Measurements from ENCODE around the gene VSTM4. TPM values are rescaled to one million over a fixed set of nuclear protein-coding genes. Genes with fewer than 3 reads are reported as not detected.

The VSTM4 gene
- polyA plus RNA-seq, 1 experiment, result 4.4 TPM

- ChIA-PET CTCF (no interaction called here), POLR2A (no interaction called here)
These were observed 14.1 kb upstream of the VSTM4 start for GRCh38 chr10:49129376-49129775.

DNA sequence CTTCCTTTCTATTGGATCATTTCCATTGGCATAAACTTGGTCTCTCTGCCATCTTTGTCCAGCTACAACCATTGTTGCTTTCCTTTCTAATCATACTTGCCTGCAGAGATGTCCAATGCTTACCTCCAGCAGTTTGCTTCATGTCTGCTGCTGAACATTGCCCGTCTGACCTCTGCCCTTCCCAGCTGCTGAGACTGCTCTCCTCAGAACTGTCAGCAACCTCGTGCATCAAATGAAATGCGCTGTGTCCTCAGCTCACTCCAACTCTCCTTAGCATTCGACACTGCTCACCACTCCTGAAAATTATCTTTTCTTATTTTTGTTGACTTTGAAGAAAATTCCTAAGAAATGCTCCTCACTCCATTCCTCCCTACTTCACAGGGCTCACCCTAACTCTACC lies 13.5 kb upstream of the VSTM4 start:
- Histone ChIP-seq H3K27me3 (ENCODE audit: control insufficient read depth, insufficient read depth, low read length) (peaks cover 15% of the 10 kb centered on the region), H3K36me3 (ENCODE audit: control insufficient read depth, insufficient read depth, low read length) (no peaks in the 10 kb centered on the region), H3K4me3 (ENCODE audit: low read depth, low read length) (no peak overlapping the region)
- DNase-seq (ENCODE audit: low read depth), result no peak
- CTCF ChIA-PET, result no interaction called here
- TF ChIP-seq, protein P1, sequence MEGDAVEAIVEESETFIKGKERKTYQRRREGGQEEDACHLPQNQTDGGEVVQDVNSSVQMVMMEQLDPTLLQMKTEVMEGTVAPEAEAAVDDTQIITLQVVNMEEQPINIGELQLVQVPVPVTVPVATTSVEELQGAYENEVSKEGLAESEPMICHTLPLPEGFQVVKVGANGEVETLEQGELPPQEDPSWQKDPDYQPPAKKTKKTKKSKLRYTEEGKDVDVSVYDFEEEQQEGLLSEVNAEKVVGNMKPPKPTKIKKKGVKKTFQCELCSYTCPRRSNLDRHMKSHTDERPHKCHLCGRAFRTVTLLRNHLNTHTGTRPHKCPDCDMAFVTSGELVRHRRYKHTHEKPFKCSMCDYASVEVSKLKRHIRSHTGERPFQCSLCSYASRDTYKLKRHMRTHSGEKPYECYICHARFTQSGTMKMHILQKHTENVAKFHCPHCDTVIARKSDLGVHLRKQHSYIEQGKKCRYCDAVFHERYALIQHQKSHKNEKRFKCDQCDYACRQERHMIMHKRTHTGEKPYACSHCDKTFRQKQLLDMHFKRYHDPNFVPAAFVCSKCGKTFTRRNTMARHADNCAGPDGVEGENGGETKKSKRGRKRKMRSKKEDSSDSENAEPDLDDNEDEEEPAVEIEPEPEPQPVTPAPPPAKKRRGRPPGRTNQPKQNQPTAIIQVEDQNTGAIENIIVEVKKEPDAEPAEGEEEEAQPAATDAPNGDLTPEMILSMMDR (IDR thresholded peaks at IDR 0.05; ENCODE audit: insufficient read depth, low read depth, low read length), result no peak
- POLR2A ChIA-PET, result no interaction called here

More at GRCh38 chr10:49129376-49129775, 14.1 kb upstream of the VSTM4 start:
- no peak for DNase-seq (ENCODE audit: low read depth)
- H3K4me3 ChIP-seq (ENCODE audit: low read depth, low read length), result no peak overlapping the region
- H3K27me3 ChIP-seq (ENCODE audit: control insufficient read depth, insufficient read depth, low read length), result peaks cover 15% of the 10 kb centered on the region
- TF ChIP-seq, protein P1 (IDR thresholded peaks at IDR 0.05; ENCODE audit: insufficient read depth, low read depth, low read length), result no peak
- no peaks in the 10 kb centered on the region for H3K36me3 ChIP-seq (ENCODE audit: control insufficient read depth, insufficient read depth, low read length)

- Histone ChIP-seq H3K27me3 (ENCODE audit: control insufficient read depth, insufficient read depth, low read length) (no peaks in the 10 kb centered on the region; the same call in none of the 2 replicates), H3K4me3 (ENCODE audit: low read depth, low read length) (no peak overlapping the region), H3K36me3 (ENCODE audit: control insufficient read depth, insufficient read depth, low read length) (no peaks in the 10 kb centered on the region)
- ChIA-PET POLR2A (no interaction called here), CTCF (no interaction called here)
- DNase-seq (ENCODE audit: low read depth), result no peak
- TF ChIP-seq, protein P1 (IDR thresholded peaks at IDR 0.05; ENCODE audit: insufficient read depth, low read depth, low read length), result no peak
These were observed 8.9 kb upstream of the VSTM4 start for GRCh38 chr10:49123981-49124950.

DNA sequence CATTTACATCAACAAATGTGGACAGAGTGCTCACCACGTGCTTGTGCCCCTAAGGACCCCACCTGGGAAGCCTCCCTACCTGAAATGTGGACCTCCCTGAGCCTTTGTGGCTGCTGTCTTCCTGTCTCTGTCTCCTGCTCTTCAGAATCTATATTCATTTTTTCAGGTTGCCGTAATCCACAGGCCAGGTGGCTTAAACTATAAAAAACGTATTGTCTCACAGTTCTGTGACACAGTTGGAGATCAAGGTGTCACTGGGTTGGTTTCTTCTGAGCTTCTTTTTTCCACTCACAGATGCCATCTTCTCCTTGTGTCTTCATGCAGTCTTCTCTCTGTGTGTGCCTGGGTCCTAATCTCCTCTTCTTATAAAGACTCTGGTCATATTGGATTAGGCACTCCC lies 5.6 kb upstream of the VSTM4 start:
- ChIA-PET CTCF (interaction anchor here (1.4 to 1.6 kb wide), 2 partner anchors 17 to 41 kb away, joined by 5 to 8 read pairs; no protein-coding TSS in a partner anchor), POLR2A (no interaction called here)
- Histone ChIP-seq H3K36me3 (ENCODE audit: control insufficient read depth, insufficient read depth, low read length) (no peaks in the 10 kb centered on the region), H3K27me3 (ENCODE audit: control insufficient read depth, insufficient read depth, low read length) (no peaks in the 10 kb centered on the region; the same call in 1 of the 2 replicates), H3K4me3 (ENCODE audit: low read depth, low read length) (no peak overlapping the region)
- TF ChIP-seq, protein P1 (IDR thresholded peaks at IDR 0.05; ENCODE audit: insufficient read depth, low read depth, low read length), result no peak
- no peak for DNase-seq (ENCODE audit: low read depth)

DNA sequence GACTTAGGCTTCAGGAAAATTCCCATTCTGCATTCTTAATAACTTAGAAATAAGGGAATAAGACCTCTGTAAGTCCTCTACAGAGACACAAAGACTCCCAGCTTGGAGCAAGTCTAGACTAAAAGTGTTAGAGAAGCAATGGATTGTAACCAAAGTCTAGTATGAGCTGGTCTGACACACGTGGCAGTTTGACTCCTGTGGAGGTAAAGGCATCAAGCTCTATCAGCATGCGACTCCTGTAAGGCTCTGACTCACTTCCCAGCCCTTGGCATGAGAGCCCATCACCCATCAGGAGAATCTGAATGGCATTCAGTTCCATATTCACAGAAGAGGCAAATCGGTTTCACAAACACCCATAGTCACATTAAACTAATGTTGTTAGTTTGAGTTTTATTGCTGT lies 4.4 kb upstream of the VSTM4 start:
- DNase-seq (ENCODE audit: low read depth), result no peak
- Histone ChIP-seq H3K27me3 (ENCODE audit: control insufficient read depth, insufficient read depth, low read length) (no peaks in the 10 kb centered on the region; the same call in 1 of the 2 replicates), H3K4me3 (ENCODE audit: low read depth, low read length) (no peak overlapping the region), H3K36me3 (ENCODE audit: control insufficient read depth, insufficient read depth, low read length) (no peaks in the 10 kb centered on the region)
- CTCF ChIA-PET, result interaction anchor here (0.8 to 1.4 kb wide), 2 partner anchors 10 to 42 kb away, joined by 3 to 5 read pairs; no protein-coding TSS in a partner anchor
- POLR2A ChIA-PET, result no interaction called here
- TF ChIP-seq, protein P1 (IDR thresholded peaks at IDR 0.05; ENCODE audit: insufficient read depth, low read depth, low read length), result no peak
